Stimulated activated CD4-positive, alpha-beta T cell treated with anti-CD3 and anti-CD28 coated beads, Interleukin-12 subunit alpha, Interleukin-12 subunit beta, amount 100 ng/mL, for 24 hours (primary cell): ENCODE results near the gene GIMAP2.
"Not testable (repeated sequence)": the region's sequence is repeated elsewhere in the genome, so short reads cannot be mapped to it uniquely, and the experiment has no call there.

Experiments used
- DNase-seq, 2 experiments: peaks; one replicate each; pipeline ENCODE4 v3.0.0-alpha.2; 2020; ENCODE audit warnings: low read depth in 2 of 2

GIMAP2 gene

GRCh38 chr7:150685219-150686029 lies at the start of gene GIMAP2:
GIMAP2 (plus strand) TSS chr7:150685706; CDS start chr7:150687060, 1,354 bp downstream.
- no peak for DNase-seq

- no peak for DNase-seq
These were observed 43.7 kb upstream of the GIMAP2 start for GRCh38 chr7:150641854-150642253.

GRCh38 chr7:150642926-150643325 lies 42.6 kb upstream of the GIMAP2 start:
- no peak for DNase-seq

- DNase-seq, result no peak
These were observed 40.1 kb upstream of the GIMAP2 start for GRCh38 chr7:150645259-150646020.

GRCh38 chr7:150648353-150649079 lies 37.0 kb upstream of the GIMAP2 start:
- DNase-seq, result no peak

- DNase-seq, result no peak
These were observed 36.5 kb upstream of the GIMAP2 start for GRCh38 chr7:150649080-150649385.

GRCh38 chr7:150654692-150655091 lies 30.8 kb upstream of the GIMAP2 start:
- no peak for DNase-seq

GRCh38 chr7:150656047-150656446 lies 29.5 kb upstream of the GIMAP2 start:
- no peak for DNase-seq

- DNase-seq, result no peak
These were observed 28.0 kb upstream of the GIMAP2 start for GRCh38 chr7:150657526-150657925.

GRCh38 chr7:150660939-150661613 lies 24.4 kb upstream of the GIMAP2 start:
- no peak for DNase-seq

GRCh38 chr7:150662821-150663220 lies 22.7 kb upstream of the GIMAP2 start:
- not testable (repeated sequence) for DNase-seq

GRCh38 chr7:150663802-150664494 lies 21.6 kb upstream of the GIMAP2 start:
- no peak for DNase-seq

GRCh38 chr7:150665089-150665748 lies 20.3 kb upstream of the GIMAP2 start:
- peak in 1 of 2 experiments; percentile 57 for DNase-seq

GRCh38 chr7:150665896-150666295 lies 19.6 kb upstream of the GIMAP2 start:
- no peak for DNase-seq

- no peak for DNase-seq
These were observed 19.1 kb upstream of the GIMAP2 start for GRCh38 chr7:150666412-150666811.

- peak in 1 of 2 experiments; percentile 51 for DNase-seq
These were observed 17.0 kb upstream of the GIMAP2 start for GRCh38 chr7:150668472-150668911.

GRCh38 chr7:150668977-150669376 lies 16.5 kb upstream of the GIMAP2 start:
- DNase-seq, result no peak

- not testable (repeated sequence) for DNase-seq
These were observed 13.5 kb upstream of the GIMAP2 start for GRCh38 chr7:150671798-150672585.

- DNase-seq, result no peak
These were observed 9.8 kb upstream of the GIMAP2 start for GRCh38 chr7:150675714-150676113.

- DNase-seq, result not testable (repeated sequence)
These were observed 9.2 kb upstream of the GIMAP2 start for GRCh38 chr7:150676276-150676675.
